Keratinocyte (primary cell): ENCODE data around the gene OMG.

ENCODE experiments used
- CTCF ChIP-seq, 3 experiments: IDR thresholded peaks in 1 of 3; conservative IDR thresholded peaks in 1 of 3; optimal IDR thresholded peaks in 1 of 3; 2 replicates in 2 of 3; 3 replicates in 1 of 3; pipeline versions ENCODE3 to v1.5.1; 2011; ENCODE audit warnings: low read length in 3 of 3, mild to moderate bottlenecking in 3 of 3, moderate library complexity in 2 of 3, control low read depth in 1 of 3, inconsistent platforms in 1 of 3; ENCODE audit not compliant: insufficient read depth in 2 of 3; ENCODE audit errors: extremely low read depth in 1 of 3
- EZH2 ChIP-seq: IDR thresholded peaks from one replicate; pipeline ENCODE4 v1.6.1; 2012; ENCODE audit warnings: inconsistent platforms, mild to moderate bottlenecking, low read length, moderate library complexity

DNA sequence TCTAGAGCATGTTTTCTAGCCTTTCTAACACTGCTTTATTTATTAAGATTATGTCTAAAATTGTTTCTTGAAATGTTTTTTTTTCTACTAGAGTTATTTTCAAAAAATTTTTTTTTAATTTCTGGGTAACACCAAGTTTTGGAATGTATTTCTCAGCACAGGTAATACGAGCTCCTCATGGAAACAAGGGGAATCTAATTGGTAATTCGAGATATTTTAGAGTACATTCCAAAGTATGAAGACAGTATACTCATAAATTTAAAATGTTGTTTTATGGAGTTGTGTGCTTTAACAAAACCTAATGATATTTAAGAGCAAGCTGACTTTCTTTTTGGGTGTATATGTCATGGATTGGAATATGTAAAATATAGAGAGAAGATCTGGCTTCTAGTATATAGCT is 42.4 kb downstream of the OMG start:
- TF ChIP-seq CTCF (optimal IDR thresholded peaks at IDR 0.05 in 1 of 3, IDR thresholded peaks at IDR 0.05 in 1 of 3, conservative IDR thresholded peaks at IDR 0.05 in 1 of 3; ENCODE audit: extremely low read depth in 1 of 3, insufficient read depth in 2 of 3, low read length in 3 of 3) (no peak), EZH2 (no peak)
